DMS79 treated with DMSO at 0.1 percent for 48 hours (cell line): Measurements from ENCODE around the gene TRAPPC6A.

ENCODE experiments used
- DNase-seq: peaks from one replicate; lab custom pipeline; 2025; lab: John Stamatoyannopoulos, UW

The TRAPPC6A gene

DNA sequence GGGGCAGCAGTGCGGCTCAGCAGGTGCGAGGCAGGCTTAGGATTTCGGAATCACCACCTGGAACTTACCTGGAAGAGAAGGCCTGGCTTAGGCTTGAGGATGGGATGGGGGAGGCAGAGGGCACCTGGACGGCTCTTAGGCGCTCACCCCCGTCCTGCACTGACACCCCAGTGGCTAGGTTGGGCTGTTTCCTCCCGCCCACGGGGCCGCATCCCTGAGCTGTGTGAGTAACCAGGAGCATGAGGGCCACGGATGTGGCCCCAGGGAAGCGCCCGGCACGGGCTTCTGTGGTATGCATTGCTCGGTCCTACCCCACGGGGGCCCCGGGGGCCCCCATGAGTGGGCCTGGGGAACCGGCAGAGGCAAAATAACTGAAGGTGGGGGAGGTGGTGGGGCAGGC is 14.9 kb downstream of the TRAPPC6A start:
- DNase-seq: no peak

DNA sequence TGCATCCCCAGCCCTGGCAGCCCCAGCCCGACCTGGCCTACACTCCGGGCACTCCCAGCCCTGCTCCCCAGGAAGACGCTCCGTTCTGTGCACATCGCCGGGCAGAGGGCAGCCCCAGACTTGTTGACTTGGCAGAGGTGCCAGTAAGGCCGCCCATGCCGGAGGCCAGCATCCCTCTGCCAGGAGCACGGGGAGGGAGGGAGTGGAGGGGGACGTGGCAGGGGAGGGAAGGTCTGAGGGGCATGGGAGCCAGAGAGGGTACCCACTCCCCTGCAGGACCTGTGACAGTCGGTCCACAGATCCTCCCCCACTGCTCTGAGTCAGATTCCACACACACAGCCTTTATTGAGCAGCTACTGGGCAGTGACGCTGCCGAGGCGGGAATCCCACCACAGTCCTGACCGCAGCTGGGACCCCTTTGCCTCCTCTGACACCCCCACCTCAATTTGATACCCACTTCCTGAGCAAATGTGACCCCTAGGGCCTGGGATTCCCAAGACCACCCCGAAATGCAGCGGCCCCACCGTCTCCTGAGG is 15.4 kb downstream of the TRAPPC6A start:
- peak; percentile 26 for DNase-seq

DNA sequence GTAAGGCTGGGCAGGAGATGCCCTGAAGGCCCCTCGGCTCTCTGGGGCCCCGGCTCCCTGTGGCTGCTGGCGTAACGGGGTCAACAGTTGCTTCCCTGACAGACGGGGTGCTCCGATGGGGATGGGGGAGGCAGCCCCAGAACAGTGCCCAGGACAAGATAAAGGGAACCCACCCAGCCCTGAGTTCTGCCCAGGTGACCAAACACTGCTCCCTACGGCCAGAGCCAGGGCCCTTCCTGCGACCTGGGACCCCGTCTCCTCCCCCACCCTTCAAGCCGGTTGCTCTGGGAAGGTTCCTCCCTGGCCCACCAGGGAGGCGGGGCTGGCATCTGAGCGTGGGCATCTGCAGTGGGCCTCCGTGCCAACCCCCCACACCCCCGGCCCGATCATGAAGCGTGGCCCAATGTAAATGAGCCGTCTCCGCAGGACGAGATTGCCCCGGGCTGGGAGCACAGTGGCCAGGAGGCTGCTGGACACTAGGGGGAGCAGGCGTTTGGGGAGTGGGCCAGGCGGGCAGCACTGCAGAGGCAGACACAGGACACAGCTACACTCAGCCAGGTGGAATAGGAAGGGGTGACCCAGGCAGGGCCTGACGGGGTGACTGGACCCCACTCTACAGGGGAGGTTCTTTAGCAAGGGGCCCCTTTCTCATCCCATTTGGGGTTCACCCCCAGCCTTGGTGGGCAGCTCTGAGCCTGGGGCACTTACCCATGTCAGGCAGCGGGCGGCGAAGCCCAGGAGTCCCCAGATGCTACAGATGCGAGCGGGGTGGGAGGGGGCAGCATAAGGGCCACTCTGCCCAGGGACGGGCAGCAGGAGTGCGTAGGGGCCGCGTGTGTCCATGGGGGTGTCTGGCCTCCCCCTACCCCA is 16.1 kb downstream of the TRAPPC6A start:
- no peak for DNase-seq

DNA sequence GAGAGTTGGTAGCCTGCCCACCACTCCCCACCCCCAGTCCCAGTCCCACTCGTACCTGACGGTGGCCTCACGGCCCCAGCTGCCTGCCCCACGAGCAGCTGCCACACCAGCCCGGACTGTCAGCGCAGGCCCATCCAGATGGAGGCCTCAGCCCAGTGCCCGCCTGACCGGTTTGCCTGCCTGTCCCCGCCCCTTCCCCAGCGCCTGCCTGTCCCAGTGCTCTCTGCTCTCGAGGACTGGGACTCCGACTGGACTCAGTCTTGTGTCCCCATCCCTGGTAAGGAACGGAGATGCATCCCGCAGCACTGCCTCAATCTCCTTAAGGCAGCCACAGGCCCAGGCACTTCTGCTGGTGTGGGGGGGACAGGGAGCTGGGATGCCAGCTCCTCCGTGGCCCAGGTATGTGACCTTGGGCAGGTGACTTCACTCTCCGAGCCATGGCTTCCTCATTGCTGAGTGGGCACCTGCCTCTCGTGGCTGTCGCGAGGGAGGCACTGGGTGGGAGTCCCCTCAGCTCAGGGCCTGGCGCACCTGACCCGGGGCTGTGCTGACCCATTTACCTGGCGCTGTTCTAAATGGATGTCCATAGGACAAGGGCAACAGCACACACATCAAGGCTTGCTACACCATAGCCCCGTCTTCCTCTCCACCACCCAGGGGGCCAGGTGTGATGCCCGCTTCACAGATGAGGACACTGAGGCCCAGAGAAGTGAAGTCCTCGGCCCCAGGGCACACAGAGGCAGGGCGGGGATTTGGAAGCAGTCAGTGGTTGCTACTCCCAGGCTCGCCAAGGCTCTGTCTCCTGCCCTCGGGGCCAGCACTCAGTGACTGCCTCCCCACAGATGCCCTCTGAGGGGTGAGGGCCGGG is 16.9 kb downstream of the TRAPPC6A start, which contains the start of gene NKPD1:
TSS of gene NKPD1 (minus strand) at position 113 of the 868 bp plus-strand sequence. CDS start 832 bp downstream, outside the sequence.
- no peak for DNase-seq

DNA sequence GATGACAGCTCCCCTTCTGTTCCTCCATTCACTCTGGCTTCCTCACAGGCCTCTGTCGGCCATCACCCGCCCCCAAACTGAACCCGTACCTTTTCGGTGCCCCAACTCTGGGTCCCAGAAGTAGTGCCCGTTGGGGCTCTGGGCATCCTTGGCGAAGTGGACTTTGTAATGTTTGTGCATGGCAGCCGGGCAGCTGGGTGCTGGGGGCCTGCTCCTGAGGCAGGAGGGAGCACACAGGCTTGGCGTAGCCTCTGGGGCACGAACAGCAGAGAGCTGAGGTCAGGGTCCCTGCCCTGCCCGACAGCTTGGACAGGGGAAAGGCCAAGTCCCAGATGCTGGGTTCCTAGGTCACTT is 18.1 kb downstream of the TRAPPC6A start:
- no peak for DNase-seq

DNA sequence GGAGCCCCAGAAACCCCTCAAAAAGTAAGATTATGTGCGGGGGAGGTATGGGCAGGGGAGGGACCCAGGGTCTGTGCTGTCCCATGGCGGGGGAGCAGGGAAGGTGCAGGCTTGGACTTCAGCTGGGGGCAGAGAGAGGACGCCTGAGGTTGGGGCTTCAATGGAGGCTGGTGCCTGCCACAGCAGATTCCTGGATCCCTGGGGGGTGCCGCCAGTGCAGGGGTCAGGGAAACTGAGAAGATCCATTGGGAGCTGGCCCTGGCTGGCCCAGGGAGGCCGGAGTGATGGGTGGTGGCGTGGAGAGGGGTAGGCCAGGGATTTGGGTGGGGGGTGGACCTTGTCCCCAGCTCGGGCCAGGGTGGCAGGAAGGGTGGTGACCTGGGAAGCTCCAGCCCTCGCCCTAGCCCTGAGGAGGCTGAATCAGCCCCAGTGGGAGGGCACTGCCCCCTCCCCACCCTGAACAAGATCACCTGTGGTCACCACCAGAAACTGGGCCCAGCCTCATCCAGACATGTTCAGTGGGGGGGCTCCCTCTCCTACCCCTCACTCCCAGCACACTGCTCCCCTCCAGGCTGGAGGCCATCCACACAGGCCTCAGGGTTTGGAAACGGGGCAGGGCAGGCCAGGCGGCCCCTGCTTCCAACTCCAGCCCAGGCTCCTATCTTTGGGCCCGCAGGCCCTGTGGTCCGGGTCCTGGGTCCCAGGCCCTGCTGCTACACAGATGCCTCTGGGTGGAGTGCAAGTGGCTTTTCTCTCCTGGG is 18.6 kb downstream of the TRAPPC6A start:
- no peak for DNase-seq

DNA sequence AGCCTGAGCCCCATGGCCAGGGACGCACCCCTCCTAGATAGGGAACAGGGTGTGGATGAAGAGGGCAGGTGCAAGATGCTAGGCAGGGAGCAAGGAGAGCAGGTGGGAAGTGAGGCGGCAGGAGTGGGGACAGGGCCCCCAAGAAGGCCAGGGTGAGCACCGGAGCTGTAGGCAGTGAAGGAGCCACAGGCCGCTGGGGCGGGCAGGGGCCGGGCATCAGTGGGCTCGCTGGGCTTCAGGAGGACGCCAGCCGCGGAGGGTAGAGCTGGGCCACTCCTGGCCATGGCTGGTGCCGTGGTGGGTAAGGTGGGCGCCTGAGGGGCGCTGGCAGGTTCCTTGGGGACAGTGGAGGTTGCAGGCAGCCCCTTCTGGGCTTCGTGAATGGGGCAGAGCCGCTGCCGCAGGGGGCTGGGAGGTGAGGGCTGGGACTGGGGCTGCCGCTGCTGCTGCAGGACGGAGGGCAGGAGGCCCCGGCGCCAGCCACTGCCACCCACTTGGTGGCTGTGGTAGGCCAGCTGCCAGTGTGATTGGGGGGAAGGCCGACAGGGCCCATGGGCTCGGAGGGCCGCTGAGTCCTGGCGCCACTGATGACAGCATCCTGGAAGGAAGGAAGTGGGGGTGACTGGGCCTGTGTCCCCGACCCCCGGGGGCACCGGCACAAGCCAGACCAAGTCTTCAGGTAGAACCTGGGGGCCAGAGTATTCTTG is 19.4 kb downstream of the TRAPPC6A start:
- DNase-seq: no peak

DNA sequence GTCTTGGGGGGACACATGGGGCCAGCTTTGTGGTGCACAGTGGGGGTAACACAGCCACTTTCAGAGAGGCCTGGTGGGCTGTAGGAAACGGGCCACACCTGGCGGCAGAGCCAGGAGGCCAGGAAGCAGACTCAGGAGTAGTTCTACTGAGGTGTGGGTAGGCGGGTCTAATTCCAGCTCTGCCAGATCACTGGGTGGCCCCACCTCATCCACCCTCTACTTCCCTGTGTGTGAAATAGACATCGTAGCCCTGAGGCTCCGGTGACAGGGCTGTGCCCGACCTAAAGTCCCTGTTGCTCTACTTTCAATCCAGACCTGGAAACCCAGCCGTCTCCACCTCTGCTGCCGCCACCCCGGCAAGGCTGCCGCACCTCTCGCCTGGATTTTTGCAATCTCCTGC is 21.3 kb downstream of the TRAPPC6A start:
- no peak for DNase-seq

DNA sequence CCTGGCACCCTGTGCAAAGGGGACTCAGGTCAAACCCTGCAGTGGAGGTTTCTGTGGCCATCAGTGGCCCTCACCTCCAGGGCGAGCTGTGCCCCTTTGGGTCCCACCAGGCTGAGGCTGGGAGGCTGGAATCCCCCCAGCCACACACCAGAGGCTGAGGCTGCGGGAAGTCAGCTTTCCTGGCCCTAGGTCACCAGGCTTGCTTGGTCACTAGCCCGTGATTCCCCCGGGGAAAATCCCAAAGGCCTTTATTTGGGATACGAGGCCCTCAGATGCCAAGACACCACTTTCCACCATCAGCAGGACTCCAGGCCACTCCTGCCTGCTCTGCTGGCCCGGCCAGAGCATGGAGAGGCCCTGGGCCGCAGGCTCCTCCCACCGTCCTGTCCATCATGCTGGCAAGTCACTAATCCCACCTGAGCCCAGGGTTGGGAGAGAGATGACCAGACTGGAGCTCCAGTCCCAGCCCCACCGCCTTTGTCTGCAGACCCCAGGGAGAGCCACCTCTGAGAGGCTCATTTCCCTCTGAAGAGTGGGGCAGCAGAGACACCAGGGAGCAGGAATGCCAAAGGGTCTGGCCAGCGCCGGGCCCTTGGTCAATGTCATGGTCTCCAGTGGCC is 21.9 kb downstream of the TRAPPC6A start:
- no peak for DNase-seq

DNA sequence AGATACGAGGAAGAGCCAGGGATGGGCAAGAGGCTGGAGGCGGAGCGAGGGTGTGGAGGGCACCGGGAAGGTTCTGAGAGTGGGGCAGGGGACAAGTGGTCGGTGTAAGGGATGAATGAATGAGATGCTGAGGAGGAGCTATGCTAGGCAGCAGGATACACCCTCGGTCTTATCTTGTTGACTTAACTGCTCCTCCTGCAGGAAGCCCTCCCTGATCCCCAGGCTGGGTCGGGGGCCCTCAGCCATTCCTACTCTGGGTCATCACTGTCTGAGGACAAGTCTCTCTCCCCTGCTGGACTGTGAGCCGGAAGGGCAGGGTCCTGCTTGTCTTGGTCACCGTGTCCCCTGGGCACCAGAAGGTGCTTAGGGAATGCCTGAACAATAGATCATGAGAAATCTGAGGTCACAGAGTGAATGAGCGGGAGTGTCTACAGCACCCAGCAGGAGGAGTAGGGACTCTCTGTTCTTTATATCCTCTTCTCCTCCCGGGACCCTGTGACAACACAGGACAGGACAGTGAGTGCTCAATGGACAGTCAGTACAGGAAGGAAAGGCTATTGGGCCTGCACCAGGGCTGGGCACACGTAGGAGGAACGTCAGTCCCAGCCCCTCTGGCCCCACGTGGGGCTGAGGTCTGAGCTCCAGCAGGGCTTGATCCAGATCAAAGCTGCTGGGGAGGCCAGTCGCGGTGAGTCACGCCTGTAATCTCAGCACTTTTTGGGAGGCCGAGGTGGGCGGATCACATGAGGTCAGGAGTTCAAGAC is 23.8 kb downstream of the TRAPPC6A start:
- DNase-seq: no peak

DNA sequence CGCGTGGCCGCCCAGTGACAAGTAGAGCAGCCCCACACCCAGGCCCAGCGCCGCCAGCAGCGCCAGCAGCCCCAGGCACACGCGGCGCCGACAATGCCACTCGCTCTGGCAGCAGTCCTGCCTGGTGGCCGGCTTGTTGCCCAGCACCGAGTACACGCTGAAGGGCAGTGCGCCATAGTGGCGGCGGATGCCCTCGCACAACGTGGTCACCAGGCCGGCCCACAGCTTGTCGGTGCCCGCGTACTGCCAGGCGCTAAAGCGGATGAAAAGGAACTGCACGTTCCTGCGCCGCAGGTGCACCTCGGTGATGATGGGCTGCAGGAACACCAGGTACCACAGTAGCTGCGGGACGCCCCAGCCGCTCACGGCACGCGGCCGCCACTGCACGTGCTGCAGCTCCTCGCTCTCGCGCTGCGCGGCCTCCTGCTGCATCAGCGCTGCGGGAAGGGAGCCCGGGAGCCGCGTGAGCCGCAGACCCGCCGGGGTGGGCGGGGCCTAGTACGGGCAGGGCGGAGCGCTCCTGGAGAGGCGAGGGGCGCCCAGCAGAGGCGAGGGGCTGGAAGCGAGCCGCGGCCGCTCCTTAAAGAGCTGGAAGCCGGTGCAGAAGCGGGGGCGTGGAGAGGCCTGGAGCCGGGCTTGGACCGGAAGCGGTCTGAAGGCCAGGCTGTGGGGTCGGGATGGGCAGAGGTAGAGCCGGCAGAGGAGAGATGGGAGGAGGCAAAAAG is 24.5 kb downstream of the TRAPPC6A start:
- DNase-seq: peak; percentile 16

DNA sequence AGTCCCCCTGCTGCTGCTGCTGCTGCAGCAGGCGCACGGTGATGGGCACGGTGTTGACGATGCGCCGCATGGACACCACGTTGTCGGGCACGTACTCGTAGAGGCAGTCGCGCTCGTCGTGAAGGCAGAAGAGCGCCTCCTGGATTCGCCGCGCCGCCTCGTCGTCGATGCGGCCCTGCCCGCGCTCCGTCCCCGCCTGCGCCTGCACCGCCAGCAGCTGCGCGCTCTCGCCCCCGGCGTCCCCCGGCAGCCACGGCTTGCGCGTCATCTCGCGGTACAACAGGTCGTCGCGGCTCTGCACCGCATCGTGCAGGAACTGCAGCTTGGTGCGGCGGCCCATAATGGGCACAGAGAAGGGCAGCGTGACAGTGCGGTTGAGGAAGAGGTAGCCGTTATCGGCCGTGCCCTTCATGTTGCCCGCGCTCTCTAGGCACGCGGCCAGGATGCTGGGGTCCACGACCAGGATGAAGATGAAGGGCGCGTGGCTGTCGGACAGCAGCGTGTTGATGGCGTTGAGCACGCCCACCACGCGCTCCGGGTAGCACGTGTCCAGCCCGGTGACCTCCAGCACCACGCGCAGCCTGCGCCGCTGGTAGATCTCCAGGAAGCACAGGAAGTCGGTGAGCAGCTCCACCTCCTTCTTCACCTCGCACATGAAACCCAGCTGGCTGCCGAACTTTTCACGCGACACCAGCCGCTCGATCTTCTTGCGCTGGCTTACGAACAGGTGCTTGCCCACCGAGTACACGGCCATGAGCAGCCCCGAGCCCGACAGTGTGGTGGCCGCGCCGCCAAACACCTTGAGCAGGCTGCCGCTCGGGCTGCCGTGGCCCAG is 25.3 kb downstream of the TRAPPC6A start:
- DNase-seq: peak; percentile 18

DNA sequence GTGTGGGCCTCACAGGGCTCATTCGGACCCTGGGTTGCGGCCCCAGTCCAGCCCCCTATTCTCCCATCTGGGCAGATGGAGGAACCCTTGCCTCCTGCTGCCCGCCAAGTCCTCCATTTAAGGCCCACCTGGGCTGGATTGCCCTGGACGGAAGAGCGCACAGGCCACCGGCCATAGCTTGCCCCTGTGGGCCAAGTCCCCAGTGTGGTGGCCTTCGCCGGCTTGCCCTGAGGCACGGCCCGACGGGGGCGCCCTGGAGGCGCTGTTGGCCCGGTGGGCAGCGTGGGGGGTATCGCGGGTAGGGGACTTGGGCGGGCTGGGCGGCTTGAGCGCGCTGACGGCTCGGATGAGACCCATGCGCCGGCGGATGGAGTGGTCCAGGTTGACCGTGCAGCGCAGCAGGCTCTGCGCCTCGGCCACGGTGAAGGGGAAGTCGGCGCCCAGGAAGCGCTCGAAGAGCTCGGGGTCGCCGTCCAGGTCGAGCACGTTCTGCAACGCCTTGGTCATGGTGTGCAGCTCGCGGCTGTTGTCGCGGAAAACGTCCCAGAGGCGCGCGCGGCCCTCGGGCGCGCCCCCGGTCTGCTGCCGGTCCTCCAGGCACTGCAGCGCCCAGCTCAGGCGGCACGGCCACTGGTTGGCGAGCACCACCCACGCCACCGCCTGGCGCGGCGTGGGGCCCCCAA is 26.1 kb downstream of the TRAPPC6A start:
- no peak for DNase-seq

DNA sequence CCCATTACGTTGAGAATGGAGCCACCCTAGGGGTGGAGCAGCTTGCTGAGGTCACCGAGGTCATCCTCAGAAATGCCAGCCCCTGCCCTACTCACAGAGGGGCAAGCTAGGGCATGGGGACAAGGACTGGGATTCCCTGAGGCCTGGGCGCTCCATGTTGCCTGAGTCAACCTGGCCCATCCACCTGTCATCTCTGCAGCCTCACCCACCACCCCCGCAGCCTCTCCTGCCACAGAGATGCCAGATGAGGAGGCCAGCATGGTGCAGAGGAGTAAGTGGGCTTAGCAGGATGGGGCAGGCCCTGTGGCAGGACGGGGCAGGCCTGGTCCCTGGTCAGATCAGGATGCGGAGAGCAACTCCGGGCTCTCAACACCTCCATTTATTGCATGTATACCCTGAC is 26.7 kb downstream of the TRAPPC6A start:
- DNase-seq: no peak

DNA sequence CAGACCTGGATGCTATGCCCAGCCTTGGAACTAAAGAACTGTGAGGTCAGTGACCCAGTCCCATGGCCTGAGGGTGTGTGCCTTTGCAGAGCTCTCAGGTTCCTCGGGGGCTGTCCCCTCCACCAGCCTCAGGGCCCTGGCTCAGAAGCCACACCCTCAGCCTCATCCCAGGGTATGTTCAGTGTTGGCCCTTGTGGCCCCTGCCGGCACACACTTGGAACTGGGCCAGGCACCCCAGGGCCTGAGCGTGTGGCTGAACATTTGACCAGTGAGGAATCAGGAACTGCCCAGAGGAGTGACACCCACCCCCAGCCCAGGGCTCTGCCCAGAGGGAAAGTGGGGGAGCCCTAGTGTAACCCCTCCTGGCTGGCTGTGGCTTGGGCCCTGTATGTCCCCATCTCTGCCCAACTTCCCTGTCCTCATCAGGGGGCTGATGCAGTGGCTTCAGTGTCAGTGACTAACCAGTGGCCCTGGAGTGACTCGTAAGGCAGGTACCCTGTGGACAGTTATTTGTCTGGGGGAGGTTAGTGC is 27.2 kb downstream of the TRAPPC6A start:
- no peak for DNase-seq

DNA sequence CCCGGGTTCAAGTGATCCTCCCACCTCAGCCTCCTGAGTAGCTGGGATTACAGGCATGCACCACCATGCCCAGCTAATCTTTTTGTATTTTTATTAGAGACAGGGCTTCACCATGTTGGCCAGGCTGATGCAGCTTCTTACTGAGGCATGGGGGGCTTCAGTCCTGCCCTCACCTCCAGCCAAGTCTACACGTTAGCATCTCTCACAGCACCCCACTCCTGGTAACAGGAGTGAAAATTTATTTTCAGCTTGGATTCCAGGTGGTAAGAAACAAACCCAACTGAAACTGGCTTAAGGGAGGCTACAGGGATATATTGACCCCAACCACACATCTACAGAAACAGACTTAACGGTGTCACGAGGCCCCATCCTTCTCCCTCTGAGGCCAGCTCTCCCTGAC is 27.9 kb downstream of the TRAPPC6A start:
- DNase-seq: no peak

DNA sequence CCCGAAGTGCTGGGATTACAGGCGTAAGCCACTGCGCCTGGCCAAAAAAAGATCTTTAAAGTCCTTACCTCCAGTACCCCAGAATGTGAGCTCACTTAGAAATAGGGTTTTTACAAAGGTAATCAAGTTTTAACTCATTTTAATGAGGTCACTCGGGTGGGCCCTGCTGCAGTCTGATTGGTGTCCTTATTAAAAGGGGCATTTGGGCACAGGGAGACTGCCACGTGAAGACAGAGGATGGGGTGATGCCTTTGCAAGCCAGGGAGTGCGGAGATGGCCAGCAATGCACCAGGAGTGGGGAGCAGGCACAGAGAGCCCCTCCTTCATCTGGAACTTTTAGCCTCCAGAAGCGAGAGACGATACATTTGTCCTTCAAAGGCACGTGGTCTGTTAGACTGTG is 28.9 kb downstream of the TRAPPC6A start:
- no peak for DNase-seq
